K562 (cell line): ENCODE data around the gene SIRT4. TPM values are rescaled to one million over a fixed set of nuclear protein-coding genes. Genes with fewer than 3 reads are reported as not detected.

Experiments
- ATAC-seq: fragments of 200-7000 bp; cut with Tn5 transposase; 3 replicates; pipeline ENCODE4 v1.9.1; 2020; ENCODE audit warnings: moderate library complexity
- BruUV-seq: library from RNA; stranded (reverse); fragments of 400-500 nt; replicated peaks from 2 replicates; lab custom pipeline; 2021; lab: Mats Ljungman, UMichigan
- CTCF ChIA-PET: fragments of 300-600 bp; formaldehyde crosslinking; extraction: SDS; loops from one replicate; lab custom pipeline; 2021; ENCODE audit warnings: low intra/inter-chr PET ratio; lab: Yijun Ruan, JAX
- POLR2A ChIA-PET: fragments of 300-600, 350-650 bp; sonication (Branson Sonifier 250); formaldehyde crosslinking; extraction: SDS; loops from one replicate; lab custom pipeline; 2021; ENCODE audit warnings: antibody characterized with exemption, inconsistent platforms; lab: Yijun Ruan, JAX
- DNase-seq, 4 experiments: peaks; one replicate each; pipeline versions ENCODE4 v3.0.0 to v3.0.0-alpha.2; 2011 to 2018; ENCODE audit warnings: low spot score in 3 of 4, mixed read lengths in 3 of 4; ENCODE audit errors: extremely low read depth in 1 of 4
- FAIRE-seq: peaks from 2 replicates; lab custom pipeline; 2011; peaks lifted over from hg19 to GRCh38; lab: Jason Lieb, UNC
- H2AFZ ChIP-seq: 2 replicates; pipeline ENCODE4 v1.6.0; 2011; ENCODE audit warnings: low read depth, low read length, control low read depth, inconsistent platforms
- H3K27ac ChIP-seq: fragments of 200-600 bp; 3 replicates; pipeline ENCODE4 v1.8.0; 2011; ENCODE audit warnings: low read depth, mild to moderate bottlenecking, control low read depth, inconsistent platforms, low read length, moderate library complexity, mixed read lengths; ENCODE audit errors: extremely low read depth
- H3K27me3 ChIP-seq, 2 experiments: fragments of 300-600 bp in 1 of 2; 2 replicates in 1 of 2; 3 replicates in 1 of 2; pipeline versions ENCODE4 v1.6.0 to v1.8.0; 2011; ENCODE audit warnings: inconsistent platforms in 2 of 2, low read length in 2 of 2, mild to moderate bottlenecking in 1 of 2, mixed read lengths in 1 of 2, moderate library complexity in 1 of 2; ENCODE audit not compliant: control insufficient read depth in 2 of 2, insufficient read depth in 2 of 2
- H3K36me3 ChIP-seq: fragments of 300-600 bp; 3 replicates; pipeline ENCODE4 v1.8.0; 2011; ENCODE audit warnings: mild to moderate bottlenecking, low read length, inconsistent platforms; ENCODE audit not compliant: control insufficient read depth, insufficient read depth
- H3K4me1 ChIP-seq, 2 experiments: fragments of 200-600 bp in 1 of 2; replicated peaks in 1 of 2; 2 replicates in 1 of 2; 3 replicates in 1 of 2; pipeline versions ENCODE4 v1.5.1 to v1.8.0; 2011; ENCODE audit warnings: inconsistent platforms in 2 of 2, low read length in 2 of 2, mild to moderate bottlenecking in 1 of 2, mixed read lengths in 1 of 2, moderate library complexity in 1 of 2; ENCODE audit not compliant: control insufficient read depth in 2 of 2, insufficient read depth in 2 of 2
- H3K4me2 ChIP-seq: 2 replicates; pipeline ENCODE4 v1.6.1; 2011; ENCODE audit warnings: low read length, control low read depth, inconsistent platforms, mixed read lengths; ENCODE audit not compliant: insufficient read depth
- H3K4me3 ChIP-seq: fragments of 200-600 bp; sonication (generic), shearing (Covaris generic); 2 replicates; pipeline ENCODE4 v1.5.1; 2016; ENCODE audit warnings: control low read depth, inconsistent platforms
- H3K79me2 ChIP-seq: fragments of 200-600 bp; 3 replicates; pipeline ENCODE4 v1.8.0; 2011; ENCODE audit warnings: low read length, inconsistent platforms; ENCODE audit not compliant: control insufficient read depth, insufficient read depth
- H3K9ac ChIP-seq, 2 experiments: 2 replicates each; pipeline versions ENCODE4 v1.6.0 to v1.6.1; 2011; ENCODE audit warnings: low read depth in 2 of 2, low read length in 2 of 2, control low read depth in 1 of 2, inconsistent platforms in 1 of 2, mild to moderate bottlenecking in 1 of 2, mixed read lengths in 1 of 2; ENCODE audit not compliant: insufficient read depth in 1 of 2
- H3K9me1 ChIP-seq: one replicate; pipeline ENCODE4 v1.6.0; 2011; ENCODE audit warnings: inconsistent platforms, mild to moderate bottlenecking, low read length, moderate library complexity; ENCODE audit not compliant: control insufficient read depth, insufficient read depth
- H3K9me3 ChIP-seq: replicated peaks from 2 replicates; pipeline ENCODE4 v1.5.1; 2011; ENCODE audit warnings: low read depth, low read length, inconsistent platforms; ENCODE audit not compliant: control insufficient read depth, insufficient read depth
- H4K20me1 ChIP-seq: replicated peaks from 2 replicates; pipeline ENCODE4 v1.6.1; 2011; ENCODE audit warnings: low read length, inconsistent platforms, mixed read lengths; ENCODE audit not compliant: control insufficient read depth, insufficient read depth
- BRF1 ChIP-seq: IDR thresholded peaks from 3 replicates; pipeline ENCODE4 v1.6.1; 2011; ENCODE audit warnings: borderline replicate concordance, mild to moderate bottlenecking; ENCODE audit not compliant: insufficient read length; ENCODE audit errors: extremely low read depth
- CXXC5 ChIP-seq: fragments of 250-450 bp; sonication (Bioruptor Pico); IDR thresholded peaks from 2 replicates; pipeline ENCODE4 v1.8.0; 2022; ENCODE audit warnings: inconsistent platforms, mild to moderate bottlenecking, moderate library complexity
- FOS ChIP-seq: IDR thresholded peaks from 3 replicates; pipeline ENCODE4 v1.6.1; 2011; ENCODE audit not compliant: insufficient read length; ENCODE audit errors: extremely low read depth
- FOXA3 ChIP-seq, 2 experiments: fragments of 450-650 bp in 1 of 2; sonication (generic) in 1 of 2; formaldehyde crosslinking; IDR thresholded peaks in 1 of 2; conservative IDR thresholded peaks in 1 of 2; 2 replicates each; pipeline versions ENCODE4 v1.4.0 to v1.8.0; 2020 to 2022; ENCODE audit warnings: mild to moderate bottlenecking in 2 of 2, missing genetic modification reagents in 1 of 2
- FOXJ3 ChIP-seq: sonication (generic); formaldehyde crosslinking; IDR thresholded peaks from 2 replicates; pipeline ENCODE4 v1.4.0; 2020; ENCODE audit warnings: mild to moderate bottlenecking, missing genetic modification reagents
- GABPA ChIP-seq: fragments of 200-800 bp; sonication (Bioruptor generic); conservative IDR thresholded peaks from 2 replicates; pipeline ENCODE4 v1.6.1; 2016; ENCODE audit warnings: low read depth, missing genetic modification characterization, missing compliant biosample characterization
- MCM5 ChIP-seq: fragments of 450-650 bp; IDR thresholded peaks from 2 replicates; pipeline ENCODE4 v1.6.1; 2016; ENCODE audit warnings: low read depth
- NELFE ChIP-seq: IDR thresholded peaks from 2 replicates; pipeline ENCODE4 v1.6.1; 2011; ENCODE audit warnings: mild to moderate bottlenecking; ENCODE audit not compliant: insufficient read depth, insufficient read length
- SMAD2 ChIP-seq: fragments of 150-350 bp; IDR thresholded peaks from 2 replicates; pipeline ENCODE4 v1.6.1; 2014; ENCODE audit warnings: low read depth, mild to moderate bottlenecking, low read length
- SMC3 ChIP-seq: conservative IDR thresholded peaks from 2 replicates; pipeline ENCODE4 v1.6.1; 2011; ENCODE audit warnings: low read depth, low read length, improper control_type of control experiment; ENCODE audit not compliant: insufficient read depth
- XRCC3 ChIP-seq: fragments of 450-650 bp; IDR thresholded peaks from 2 replicates; pipeline ENCODE4 v1.6.1; 2017; ENCODE audit warnings: mild to moderate bottlenecking, moderate library complexity
- ZNF224 ChIP-seq: sonication (generic); formaldehyde crosslinking; IDR thresholded peaks from 2 replicates; pipeline ENCODE4 v1.8.0; 2022; ENCODE audit warnings: mild to moderate bottlenecking, missing genetic modification reagents
- ZNF41 ChIP-seq: fragments of 250-450 bp; sonication (Bioruptor Pico); conservative IDR thresholded peaks from 2 replicates; pipeline ENCODE4 v1.4.0; 2020; ENCODE audit warnings: mild to moderate bottlenecking
- ZNF780A ChIP-seq: fragments of 250-450 bp; sonication (Bioruptor Pico); IDR thresholded peaks from 2 replicates; pipeline ENCODE4 v1.5.0; 2021; ENCODE audit warnings: mild to moderate bottlenecking
- WGBS: fragments of 100-300 bp; shearing (Covaris generic); methylation state at CpG from one replicate; pipeline ENCODE4 v1.1.6; 2016; ENCODE audit warnings: low coverage, mixed read lengths; ENCODE audit not compliant: insufficient coverage; ENCODE audit errors: missing lambda C conversion rate; 5-methylcytosine and 5-hydroxymethylcytosine counted together
- in situ Hi-C: fragments of 300-500 bp; cut with MboI; formaldehyde crosslinking; loops from 4 replicates; pipeline ENCODE4 v1.15.0; 2018; ENCODE audit warnings: inconsistent platforms, mixed read lengths
- intact Hi-C: fragments of 100-400 bp; cut with micrococcal nuclease; formaldehyde crosslinking; loops from 2 replicates; pipeline ENCODE4 v1.14.2; 2022
- polyA plus RNA-seq, 8 experiments: library from polyadenylated mRNA; depleted of rRNA in 4 of 8; stranded (reverse) in 5 of 8; unstranded in 3 of 8; fragments of >200 nt; fragmentation: Nextera tagmentation in 2 of 8; fragmentation: Illumina TruSeq in 1 of 8; extraction: Ambion mirVana in 2 of 8; extraction: Trizol in 1 of 8; gene quantifications; 2 replicates each; pipeline versions ENCODE4 v1.2.1 to v1.2.3, GENCODE V29; 2011 to 2014; ENCODE audit warnings: inconsistent platforms in 1 of 8, missing spikeins in 1 of 8
- total RNA-seq, 7 experiments: library from RNA; depleted of rRNA in 6 of 7; stranded (reverse); fragments of >200 nt in 6 of 7; fragmentation: Illumina TruSeq in 2 of 7; extraction: Trizol in 2 of 7; gene quantifications; 2 replicates each; pipeline versions ENCODE4 v1.2.1 to v1.2.3, GENCODE V29; 2011 to 2021; ENCODE audit warnings: low replicate concordance in 1 of 7
- TF ChIP-seq, protein P1 (sequence below): fragments of 250-450 bp; sonication (Bioruptor Pico); IDR thresholded peaks from 2 replicates; pipeline ENCODE4 v1.8.0; 2022; ENCODE audit warnings: moderate library complexity, mild to moderate bottlenecking, inconsistent platforms
- TF ChIP-seq, protein P2 (sequence below): IDR thresholded peaks from 2 replicates; pipeline ENCODE4 v1.6.1; 2011; ENCODE audit warnings: borderline replicate concordance, low read depth, mild to moderate bottlenecking, moderate library complexity, low read length; ENCODE audit not compliant: insufficient read depth, poor library complexity, severe bottlenecking

SIRT4 gene
- total and polyA plus RNA-seq, 9 of the 15 experiments (the other 6 are each of a cell fraction or from before 2014, with no cell fraction given) = 0.86 to 5.2 (median 2.4) TPM

DNA sequence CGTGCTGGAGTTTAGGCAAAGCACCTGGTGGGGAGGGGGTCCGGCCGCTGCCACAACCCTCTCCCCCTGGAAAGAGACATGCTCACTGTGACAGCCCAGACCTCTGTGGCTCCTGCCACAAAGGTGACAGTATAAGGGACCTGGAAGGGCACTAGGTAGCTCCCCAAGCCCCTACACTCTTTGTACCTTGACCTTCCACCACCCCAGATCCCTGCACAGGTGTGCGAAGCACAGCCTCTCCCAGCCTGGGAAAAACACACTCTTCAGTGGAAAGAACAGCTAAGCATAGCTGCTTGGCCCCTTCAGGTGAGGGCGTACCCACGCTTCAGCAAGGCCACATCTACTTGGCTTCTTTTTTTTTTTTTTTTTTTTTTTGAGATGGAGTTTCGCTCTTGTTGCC, 30.4 kb downstream of the SIRT4 start:
- no TSS peak for BruUV-seq
- WGBS = 6% methylated on average over 5 of the region's 7 CpGs
- no peak for FAIRE-seq
- Histone ChIP-seq H3K79me2 (no peaks in the 10 kb centered on the region), H3K4me2 (no peak overlapping the region), H3K27me3 (peaks cover 19 to 21% of the 10 kb centered on the region in 2 experiments; a peak in 3 of 5 replicates), H3K9ac (no peak overlapping the region), H4K20me1 (peaks cover 3% of the 10 kb centered on the region; the same call in 1 of the 2 replicates), H2AFZ (no peak overlapping the region), H3K9me3 (peaks cover 4% of the 10 kb centered on the region; the same call in 1 of the 2 replicates), H3K9me1 (no peaks in the 10 kb centered on the region), H3K4me3 (no peak overlapping the region), H3K36me3 (no peaks in the 10 kb centered on the region), H3K4me1 (no peaks in the 10 kb centered on the region; a peak in 1 of 5 replicates), H3K27ac (no peak overlapping the region)
- ChIA-PET POLR2A (interaction anchor here (0.7 kb wide), 1 partner anchor 277 kb away, joined by 3 read pairs; no protein-coding TSS in a partner anchor), CTCF (no interaction called here)
- in situ Hi-C loops (loop anchor here (25.0 kb wide), 1 partner anchor 330 kb away; no protein-coding TSS in a partner anchor), intact Hi-C loops (no loop called here)
- TF ChIP-seq NELFE (no peak), GABPA (no peak), ZNF224 (CRISPR knock-in tag) (no peak), BRF1 (no peak), FOXA3 (CRISPR knock-in tag; conservative IDR thresholded peaks at IDR 0.05 in 1 of 2, IDR thresholded peaks at IDR 0.05 in 1 of 2) (no peak), ZNF780A (no peak), SMC3 (no peak), SMAD2 (no peak), FOXJ3 (CRISPR knock-in tag) (no peak), FOS (no peak), XRCC3 (no peak), MCM5 (no peak), ZNF41 (no peak), CXXC5 (CRISPR knock-in tag) (no peak)
- TF ChIP-seq, protein P1, sequence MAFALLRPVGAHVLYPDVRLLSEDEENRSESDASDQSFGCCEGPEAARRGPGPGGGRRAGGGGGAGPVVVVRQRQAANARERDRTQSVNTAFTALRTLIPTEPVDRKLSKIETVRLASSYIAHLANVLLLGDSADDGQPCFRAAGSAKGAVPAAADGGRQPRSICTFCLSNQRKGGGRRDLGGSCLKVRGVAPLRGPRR = no peak
- TF ChIP-seq, protein P2, sequence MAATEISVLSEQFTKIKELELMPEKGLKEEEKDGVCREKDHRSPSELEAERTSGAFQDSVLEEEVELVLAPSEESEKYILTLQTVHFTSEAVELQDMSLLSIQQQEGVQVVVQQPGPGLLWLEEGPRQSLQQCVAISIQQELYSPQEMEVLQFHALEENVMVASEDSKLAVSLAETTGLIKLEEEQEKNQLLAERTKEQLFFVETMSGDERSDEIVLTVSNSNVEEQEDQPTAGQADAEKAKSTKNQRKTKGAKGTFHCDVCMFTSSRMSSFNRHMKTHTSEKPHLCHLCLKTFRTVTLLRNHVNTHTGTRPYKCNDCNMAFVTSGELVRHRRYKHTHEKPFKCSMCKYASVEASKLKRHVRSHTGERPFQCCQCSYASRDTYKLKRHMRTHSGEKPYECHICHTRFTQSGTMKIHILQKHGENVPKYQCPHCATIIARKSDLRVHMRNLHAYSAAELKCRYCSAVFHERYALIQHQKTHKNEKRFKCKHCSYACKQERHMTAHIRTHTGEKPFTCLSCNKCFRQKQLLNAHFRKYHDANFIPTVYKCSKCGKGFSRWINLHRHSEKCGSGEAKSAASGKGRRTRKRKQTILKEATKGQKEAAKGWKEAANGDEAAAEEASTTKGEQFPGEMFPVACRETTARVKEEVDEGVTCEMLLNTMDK = no peak
- DNase-seq = no peak
- ATAC-seq = no peak
